Peyer's patch (tissue), 4 donors: ENCODE measurements around the gene WIPF2. TPM values are rescaled to one million over a fixed set of nuclear protein-coding genes. Genes with fewer than 3 reads are reported as not detected.

Source experiments
- DNase-seq, 3 donors: peaks; one replicate each; pipeline ENCODE4 v3.0.0-alpha.2; 2017 to 2019
- H3K27ac ChIP-seq, 4 donors: fragments of 200-600 bp; sonication (generic); one replicate each; pipeline ENCODE4 v1.5.1; 2016 to 2019
- H3K27me3 ChIP-seq, 2 donors: fragments of 200-600 bp; sonication (generic); one replicate each; pipeline ENCODE4 v1.5.1; 2019
- H3K36me3 ChIP-seq, 3 donors: fragments of 200-600 bp; sonication (generic); one replicate each; pipeline ENCODE4 v1.5.1; 2016 to 2019
- H3K4me1 ChIP-seq, 4 donors: fragments of 200-600 bp; sonication (generic); one replicate each; pipeline ENCODE4 v1.5.1; 2016 to 2019
- H3K4me3 ChIP-seq, 4 donors: fragments of 200-600 bp; sonication (generic); 1 replicate in 3 of 4; 2 replicates in 1 of 4; pipeline ENCODE4 v1.5.1; 2016 to 2019; ENCODE audit warnings: mild to moderate bottlenecking in 1 of 4
- H3K9me3 ChIP-seq, 4 donors: fragments of 200-600 bp; sonication (generic); one replicate each; pipeline ENCODE4 v1.5.1; 2016 to 2019; ENCODE audit warnings: mild to moderate bottlenecking in 1 of 4
- POLR2A ChIP-seq, 2 donors: fragments of 450-650 bp; IDR thresholded peaks; one replicate each; pipeline ENCODE4 v1.5.1; 2017; ENCODE audit warnings: antibody characterized with exemption in 2 of 2, mild to moderate bottlenecking in 2 of 2, moderate library complexity in 2 of 2
- total RNA-seq, 4 donors: library from RNA; depleted of rRNA; stranded (reverse); fragments of >200 nt; gene quantifications; one replicate each; pipeline ENCODE4 v1.1.0, GENCODE V29; 2016
- TF ChIP-seq, protein P1 (sequence below), 6 experiments: fragments of 450-650 bp in 4 of 6; fragments of 200-600 bp in 2 of 6; sonication (generic) in 1 of 6; IDR thresholded peaks; one replicate each; pipeline ENCODE4 v1.5.1; 2017 to 2019; ENCODE audit warnings: antibody characterized with exemption in 6 of 6, mild to moderate bottlenecking in 3 of 6, moderate library complexity in 1 of 6

WIPF2 gene
- total RNA-seq, 4 donors from 2014 or later: 20.6 to 34.3 (median 26.8) TPM

DNA sequence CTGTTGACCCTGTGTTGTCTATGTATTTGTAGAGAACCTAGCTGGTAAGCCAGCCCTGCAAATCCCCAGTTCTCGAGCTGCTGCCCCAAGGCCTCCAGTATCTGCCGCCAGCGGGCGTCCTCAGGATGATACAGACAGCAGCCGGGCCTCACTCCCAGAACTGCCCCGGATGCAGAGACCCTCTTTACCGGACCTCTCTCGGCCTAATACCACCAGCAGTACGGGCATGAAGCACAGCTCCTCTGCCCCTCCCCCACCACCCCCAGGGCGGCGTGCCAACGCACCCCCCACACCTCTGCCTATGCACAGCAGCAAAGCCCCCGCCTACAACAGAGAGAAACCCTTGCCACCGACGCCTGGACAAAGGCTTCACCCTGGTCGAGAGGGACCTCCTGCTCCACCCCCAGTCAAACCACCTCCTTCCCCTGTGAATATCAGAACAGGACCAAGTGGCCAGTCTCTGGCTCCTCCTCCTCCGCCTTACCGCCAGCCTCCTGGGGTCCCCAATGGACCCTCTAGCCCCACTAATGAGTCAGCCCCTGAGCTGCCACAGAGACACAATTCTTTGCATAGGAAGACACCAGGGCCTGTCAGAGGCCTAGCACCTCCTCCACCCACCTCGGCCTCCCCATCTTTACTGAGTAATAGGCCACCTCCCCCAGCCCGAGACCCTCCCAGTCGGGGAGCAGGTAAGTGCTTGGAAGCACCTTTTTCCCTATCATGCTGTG, 45.5 kb downstream of the WIPF2 start:
- no peak overlapping the region for H3K27ac ChIP-seq
- peak in 1 of 3 donors; percentile 7 for DNase-seq
- H3K4me1 ChIP-seq: peaks cover 0 to 2% (median 0%) of the 10 kb centered on the region in 4 donors
- no peak for TF ChIP-seq POLR2A (IDR thresholded peaks at IDR 0.05)
- TF ChIP-seq, protein P1, sequence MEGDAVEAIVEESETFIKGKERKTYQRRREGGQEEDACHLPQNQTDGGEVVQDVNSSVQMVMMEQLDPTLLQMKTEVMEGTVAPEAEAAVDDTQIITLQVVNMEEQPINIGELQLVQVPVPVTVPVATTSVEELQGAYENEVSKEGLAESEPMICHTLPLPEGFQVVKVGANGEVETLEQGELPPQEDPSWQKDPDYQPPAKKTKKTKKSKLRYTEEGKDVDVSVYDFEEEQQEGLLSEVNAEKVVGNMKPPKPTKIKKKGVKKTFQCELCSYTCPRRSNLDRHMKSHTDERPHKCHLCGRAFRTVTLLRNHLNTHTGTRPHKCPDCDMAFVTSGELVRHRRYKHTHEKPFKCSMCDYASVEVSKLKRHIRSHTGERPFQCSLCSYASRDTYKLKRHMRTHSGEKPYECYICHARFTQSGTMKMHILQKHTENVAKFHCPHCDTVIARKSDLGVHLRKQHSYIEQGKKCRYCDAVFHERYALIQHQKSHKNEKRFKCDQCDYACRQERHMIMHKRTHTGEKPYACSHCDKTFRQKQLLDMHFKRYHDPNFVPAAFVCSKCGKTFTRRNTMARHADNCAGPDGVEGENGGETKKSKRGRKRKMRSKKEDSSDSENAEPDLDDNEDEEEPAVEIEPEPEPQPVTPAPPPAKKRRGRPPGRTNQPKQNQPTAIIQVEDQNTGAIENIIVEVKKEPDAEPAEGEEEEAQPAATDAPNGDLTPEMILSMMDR (IDR thresholded peaks at IDR 0.05): no peak
- no peaks in the 10 kb centered on the region for H3K27me3 ChIP-seq
- H3K36me3 ChIP-seq: peaks cover 0 to 91% (median 0%) of the 10 kb centered on the region in 3 donors
- no peaks in the 10 kb centered on the region for H3K9me3 ChIP-seq
- no peak overlapping the region for H3K4me3 ChIP-seq

DNA sequence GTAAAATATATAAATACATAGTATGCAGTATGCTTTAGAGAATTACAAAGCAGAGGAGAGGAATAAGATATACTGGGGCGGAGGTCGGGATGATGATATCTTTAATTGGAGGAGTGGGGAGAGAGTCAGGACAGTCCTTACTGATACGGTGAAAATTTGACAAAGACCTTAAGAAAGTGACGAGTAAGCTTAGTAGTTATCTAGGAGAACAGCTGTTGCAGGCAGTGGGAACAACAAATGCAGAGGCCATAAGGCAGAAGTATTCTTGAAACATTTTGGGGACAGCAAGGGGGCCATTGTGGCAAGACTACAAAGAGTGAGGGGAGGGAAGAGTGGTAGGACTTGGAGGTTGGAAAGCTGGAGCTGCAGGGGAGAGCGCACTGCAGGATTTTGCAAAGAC, 46.2 kb downstream of the WIPF2 start:
- Histone ChIP-seq H3K36me3 (peaks cover 0 to 91% (median 0%) of the 10 kb centered on the region in 3 donors), H3K9me3 (no peaks in the 10 kb centered on the region), H3K4me1 (no peaks in the 10 kb centered on the region), H3K27ac (no peak overlapping the region), H3K4me3 (no peak overlapping the region), H3K27me3 (no peaks in the 10 kb centered on the region)
- no peak for DNase-seq
- TF ChIP-seq POLR2A (IDR thresholded peaks at IDR 0.05): no peak
- TF ChIP-seq, protein P1 (IDR thresholded peaks at IDR 0.05): no peak

DNA sequence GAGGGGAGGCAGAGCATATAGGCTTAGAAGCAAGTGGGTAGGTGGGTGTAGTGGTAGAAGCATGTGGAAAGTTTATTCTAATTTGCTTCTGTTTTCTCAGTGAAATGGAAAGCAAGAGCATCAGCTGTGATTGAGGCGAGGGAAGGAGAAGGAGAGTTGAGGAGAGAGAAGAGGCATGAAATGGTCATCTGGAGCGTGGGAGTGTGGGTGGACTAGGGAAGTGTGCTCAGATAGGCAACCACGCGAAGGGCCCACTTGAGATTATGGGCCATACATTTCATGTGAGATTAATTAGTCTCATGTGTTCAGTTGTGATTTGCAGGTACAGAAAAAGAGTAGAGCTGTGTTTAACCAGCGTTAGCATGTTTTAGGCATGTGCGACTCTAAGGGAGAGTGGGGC, 47.8 kb downstream of the WIPF2 start:
- no peak overlapping the region for H3K27ac ChIP-seq
- no peak for TF ChIP-seq POLR2A (IDR thresholded peaks at IDR 0.05)
- TF ChIP-seq, protein P1 (IDR thresholded peaks at IDR 0.05): no peak
- no peak overlapping the region for H3K4me3 ChIP-seq
- no peaks in the 10 kb centered on the region for H3K4me1 ChIP-seq
- no peaks in the 10 kb centered on the region for H3K9me3 ChIP-seq
- peaks cover 0 to 91% (median 0%) of the 10 kb centered on the region in 3 donors for H3K36me3 ChIP-seq
- DNase-seq: peak in 1 of 3 donors; percentile 6
- H3K27me3 ChIP-seq: no peaks in the 10 kb centered on the region

DNA sequence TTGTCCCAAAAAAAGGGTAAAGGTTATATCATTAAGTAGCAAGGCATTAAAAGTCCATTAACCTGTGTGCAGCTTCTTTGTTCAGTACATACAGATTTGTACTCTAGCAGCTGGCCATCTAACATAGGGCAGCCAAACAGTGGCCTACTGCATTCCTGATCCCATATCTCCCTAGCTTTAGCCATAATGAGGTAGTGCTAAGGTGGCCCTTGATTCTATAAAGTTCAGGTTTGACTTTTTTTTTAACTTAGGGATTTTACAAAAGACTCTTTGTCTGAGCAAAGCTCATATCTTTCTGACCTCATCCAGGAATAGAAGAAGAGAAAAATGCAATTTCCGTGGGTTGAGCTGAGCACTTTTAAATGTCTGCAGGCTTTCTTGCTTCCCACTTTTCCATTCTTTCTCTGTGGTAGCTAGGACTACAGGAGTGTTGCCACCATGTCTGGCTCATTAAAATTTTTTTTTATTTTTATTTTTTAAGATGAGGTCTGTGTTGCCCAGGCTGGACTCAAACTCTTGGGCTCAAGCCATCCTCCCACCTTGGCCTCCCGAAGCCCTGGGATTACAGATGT, 49.1 kb downstream of the WIPF2 start:
- Histone ChIP-seq H3K4me3 (no peak overlapping the region), H3K36me3 (peaks cover 0 to 90% (median 0%) of the 10 kb centered on the region in 3 donors), H3K4me1 (no peaks in the 10 kb centered on the region), H3K27me3 (no peaks in the 10 kb centered on the region), H3K9me3 (no peaks in the 10 kb centered on the region), H3K27ac (no peak overlapping the region)
- TF ChIP-seq, protein P1 (IDR thresholded peaks at IDR 0.05): no peak
- no peak for TF ChIP-seq POLR2A (IDR thresholded peaks at IDR 0.05)
- DNase-seq: no peak

DNA sequence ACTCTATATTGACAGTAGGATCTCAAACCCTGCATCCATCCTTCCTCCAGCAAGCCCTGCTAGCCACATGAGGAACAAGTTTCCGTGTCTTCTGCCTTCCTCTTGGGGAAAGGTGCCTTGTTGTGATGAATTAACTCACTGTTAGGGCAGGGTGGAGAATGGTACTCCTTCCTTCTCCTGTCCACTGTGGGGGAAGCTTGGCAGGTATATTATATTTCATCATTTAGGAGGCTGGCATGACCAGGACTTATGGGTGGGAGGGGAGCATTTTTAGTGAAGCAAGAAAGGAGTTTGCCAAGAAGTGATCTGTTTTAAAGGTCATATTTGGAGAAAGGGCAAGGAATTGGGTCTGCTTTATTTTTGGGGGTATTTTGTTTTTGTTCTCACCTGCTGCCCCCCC, 59.3 kb downstream of the WIPF2 start:
- H3K27me3 ChIP-seq: no peaks in the 10 kb centered on the region
- peaks cover 0 to 3% (median 0%) of the 10 kb centered on the region in 4 donors for H3K4me1 ChIP-seq
- H3K4me3 ChIP-seq: no peak overlapping the region
- no peak overlapping the region for H3K27ac ChIP-seq
- no peak for TF ChIP-seq POLR2A (IDR thresholded peaks at IDR 0.05)
- TF ChIP-seq, protein P1 (IDR thresholded peaks at IDR 0.05): no peak
- H3K36me3 ChIP-seq: peaks cover 0 to 81% (median 0%) of the 10 kb centered on the region in 3 donors
- no peak for DNase-seq
- H3K9me3 ChIP-seq: no peaks in the 10 kb centered on the region
